ENCODE results near the gene ANKRD29.

ANKRD29 gene

GRCh38 chr18:23684515-23685197, 21.9 kb upstream of the ANKRD29 start:
- Histone ChIP-seq H3K4me3 (ENCODE audit: low read length, poor library complexity, severe bottlenecking) (no peak overlapping the region), H3K4me1 (ENCODE audit: insufficient read depth, low read length, poor library complexity, severe bottlenecking) (no peaks in the 10 kb centered on the region), H3F3A (ENCODE audit: low read depth) (no peaks in the 10 kb centered on the region), H4K20me1 (ENCODE audit: insufficient read depth, low read length, poor library complexity, severe bottlenecking) (no peaks in the 10 kb centered on the region), H3K27me3 (ENCODE audit: insufficient read depth, low read length, poor library complexity, severe bottlenecking) (no peaks in the 10 kb centered on the region), H3K9me3 (ENCODE audit: insufficient read depth, low read depth, low read length) (no peaks in the 10 kb centered on the region), H3K4me2 (ENCODE audit: low read depth, low read length, poor library complexity, severe bottlenecking) (no peak overlapping the region), H2AFZ (ENCODE audit: low read length) (no peak overlapping the region), H3K9me2 (replicated peaks; ENCODE audit: low read depth, low read length) (no peaks in the 10 kb centered on the region), H3K79me2 (ENCODE audit: insufficient read depth, low read length) (no peaks in the 10 kb centered on the region), H3K36me3 (ENCODE audit: insufficient read depth, low read length) (no peaks in the 10 kb centered on the region), H3K9ac (ENCODE audit: low read depth, low read length, poor library complexity, severe bottlenecking) (no peak overlapping the region)
- no peak for TF ChIP-seq CTCF (conservative IDR thresholded peaks at IDR 0.05; ENCODE audit: low read length)

- H3K9me3 ChIP-seq (ENCODE audit: insufficient read depth, low read depth, low read length): no peaks in the 10 kb centered on the region
- H3K4me1 ChIP-seq (ENCODE audit: insufficient read depth, low read length, poor library complexity, severe bottlenecking): no peaks in the 10 kb centered on the region
- H3K79me2 ChIP-seq (ENCODE audit: insufficient read depth, low read length): no peaks in the 10 kb centered on the region
- no peak overlapping the region for H2AFZ ChIP-seq (ENCODE audit: low read length)
- H3K36me3 ChIP-seq (ENCODE audit: insufficient read depth, low read length): no peaks in the 10 kb centered on the region
- no peak for TF ChIP-seq CTCF (conservative IDR thresholded peaks at IDR 0.05; ENCODE audit: low read length)
- no peak for TF ChIP-seq EZH2phosphoT487 (IDR thresholded peaks at IDR 0.05; ENCODE audit: borderline replicate concordance)
- H3K4me2 ChIP-seq (ENCODE audit: low read depth, low read length, poor library complexity, severe bottlenecking): no peak overlapping the region
- H3K27me3 ChIP-seq (ENCODE audit: insufficient read depth, low read length, poor library complexity, severe bottlenecking): no peaks in the 10 kb centered on the region
- no peak overlapping the region for H3K9ac ChIP-seq (ENCODE audit: low read depth, low read length, poor library complexity, severe bottlenecking)
- H3K9me2 ChIP-seq (replicated peaks; ENCODE audit: low read depth, low read length): no peaks in the 10 kb centered on the region
- H3K4me3 ChIP-seq (ENCODE audit: low read length, poor library complexity, severe bottlenecking): no peak overlapping the region
- no peaks in the 10 kb centered on the region for H4K20me1 ChIP-seq (ENCODE audit: insufficient read depth, low read length, poor library complexity, severe bottlenecking)
- H3F3A ChIP-seq (ENCODE audit: low read depth): no peaks in the 10 kb centered on the region
Observed at GRCh38 chr18:23683671-23684070, 21.0 kb upstream of the ANKRD29 start.

- Histone ChIP-seq H4K20me1 (ENCODE audit: insufficient read depth, low read length, poor library complexity, severe bottlenecking) (no peaks in the 10 kb centered on the region), H3K27me3 (ENCODE audit: insufficient read depth, low read length, poor library complexity, severe bottlenecking) (no peaks in the 10 kb centered on the region), H3K4me3 (ENCODE audit: low read length, poor library complexity, severe bottlenecking) (no peak overlapping the region), H3K36me3 (ENCODE audit: insufficient read depth, low read length) (no peaks in the 10 kb centered on the region), H2AFZ (ENCODE audit: low read length) (no peak overlapping the region), H3K79me2 (ENCODE audit: insufficient read depth, low read length) (no peaks in the 10 kb centered on the region), H3K4me1 (ENCODE audit: insufficient read depth, low read length, poor library complexity, severe bottlenecking) (no peaks in the 10 kb centered on the region), H3K9ac (ENCODE audit: low read depth, low read length, poor library complexity, severe bottlenecking) (no peak overlapping the region), H3K9me3 (ENCODE audit: insufficient read depth, low read depth, low read length) (no peaks in the 10 kb centered on the region), H3K9me2 (replicated peaks; ENCODE audit: low read depth, low read length) (no peaks in the 10 kb centered on the region), H3F3A (ENCODE audit: low read depth) (no peaks in the 10 kb centered on the region), H3K4me2 (ENCODE audit: low read depth, low read length, poor library complexity, severe bottlenecking) (no peak overlapping the region)
- TF ChIP-seq CTCF (conservative IDR thresholded peaks at IDR 0.05; ENCODE audit: low read length) (no peak), EZH2phosphoT487 (IDR thresholded peaks at IDR 0.05; ENCODE audit: borderline replicate concordance) (no peak)
Observed at GRCh38 chr18:23683155-23683554, 20.4 kb upstream of the ANKRD29 start.

Measured in Loucy (cell line).